DMS 273 treated with DMSO at 0.1 percent for 48 hours (cell line): ENCODE results near the gene FTSJ1.
A peak's percentile ranks its signal among the peaks of the same experiment; 100 is the strongest.
"Not testable (repeated sequence)": the region's sequence is repeated elsewhere in the genome, so short reads cannot be mapped to it uniquely, and the experiment has no call there.

Source experiments
- DNase-seq: peaks from one replicate; lab custom pipeline; 2025; lab: John Stamatoyannopoulos, UW

The FTSJ1 gene

DNA sequence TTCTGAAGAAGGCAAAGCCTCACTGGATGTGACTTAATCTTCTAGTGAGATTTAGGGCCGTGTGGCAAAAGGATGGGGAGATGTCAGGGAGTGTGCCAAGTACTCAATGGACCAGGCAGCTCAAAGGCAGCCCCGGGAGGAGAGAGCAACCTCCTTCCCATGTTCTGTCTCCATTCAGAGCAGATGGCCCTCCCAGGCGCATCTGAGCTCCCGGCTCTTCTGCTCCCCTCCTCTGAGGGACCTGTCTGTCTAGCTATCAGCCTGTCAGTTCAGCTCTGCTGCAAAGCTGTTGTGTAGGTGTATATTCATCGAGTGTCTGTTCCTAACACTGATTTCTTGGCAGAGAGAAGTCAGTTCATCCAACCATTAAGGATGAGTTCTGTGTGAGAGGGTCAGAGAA, 21.9 kb downstream of the FTSJ1 start:
- no peak for DNase-seq

DNA sequence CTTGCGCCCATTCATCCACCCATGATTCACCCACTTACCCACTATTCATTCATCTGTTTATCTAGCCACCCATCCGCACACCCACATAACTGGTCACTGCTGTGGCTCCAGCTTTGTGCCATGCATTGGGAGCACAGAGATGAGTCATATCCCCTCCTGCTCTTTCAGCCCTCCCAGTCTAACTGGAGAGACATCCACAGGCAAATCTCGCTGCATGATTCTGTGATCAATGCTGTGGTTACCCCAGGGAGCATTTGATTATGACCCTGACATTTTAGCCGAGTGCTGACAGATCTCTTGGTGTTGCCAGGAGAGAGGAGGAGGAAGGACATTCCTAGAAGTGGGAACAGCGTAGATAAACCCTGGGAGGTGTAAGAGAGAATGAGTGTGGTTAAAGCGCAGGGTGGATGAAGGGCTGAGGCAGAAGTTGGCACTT, 22.4 kb downstream of the FTSJ1 start:
- no peak for DNase-seq

- no peak for DNase-seq
These were observed 28.3 kb downstream of the FTSJ1 start for GRCh38 chrX:48504261-48504660.

GRCh38 chrX:48505481-48505880, 29.5 kb downstream of the FTSJ1 start:
- no peak for DNase-seq

GRCh38 chrX:48507246-48507645, 31.2 kb downstream of the FTSJ1 start:
- no peak for DNase-seq

GRCh38 chrX:48508400-48509244, 32.6 kb downstream of the FTSJ1 start, which contains the start of gene PORCN:
TSS of gene PORCN (plus strand) at chrX:48508992. CDS start at chrX:48509821, 829 bp downstream.
- DNase-seq, result no peak

GRCh38 chrX:48509245-48509590, 33.2 kb downstream of the FTSJ1 start:
- no peak for DNase-seq

DNA sequence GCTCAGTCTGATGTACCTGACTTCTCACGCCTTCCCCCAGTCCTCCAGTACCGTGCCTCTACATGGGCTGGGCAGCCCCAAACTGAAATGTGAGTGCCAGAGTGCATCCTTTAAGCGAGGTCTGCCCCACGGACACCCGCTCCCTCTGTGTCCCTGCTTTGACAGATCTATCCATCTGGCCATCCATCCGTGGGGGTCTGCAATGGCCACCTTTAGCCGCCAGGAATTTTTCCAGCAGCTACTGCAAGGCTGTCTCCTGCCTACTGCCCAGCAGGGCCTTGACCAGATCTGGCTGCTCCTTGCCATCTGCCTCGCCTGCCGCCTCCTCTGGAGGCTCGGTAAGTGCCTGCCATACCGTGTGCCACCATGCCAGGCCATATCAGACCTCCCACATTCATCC, 33.6 kb downstream of the FTSJ1 start:
- DNase-seq, result no peak

- no peak for DNase-seq
These were observed 35.6 kb downstream of the FTSJ1 start for GRCh38 chrX:48511560-48511959.

DNA sequence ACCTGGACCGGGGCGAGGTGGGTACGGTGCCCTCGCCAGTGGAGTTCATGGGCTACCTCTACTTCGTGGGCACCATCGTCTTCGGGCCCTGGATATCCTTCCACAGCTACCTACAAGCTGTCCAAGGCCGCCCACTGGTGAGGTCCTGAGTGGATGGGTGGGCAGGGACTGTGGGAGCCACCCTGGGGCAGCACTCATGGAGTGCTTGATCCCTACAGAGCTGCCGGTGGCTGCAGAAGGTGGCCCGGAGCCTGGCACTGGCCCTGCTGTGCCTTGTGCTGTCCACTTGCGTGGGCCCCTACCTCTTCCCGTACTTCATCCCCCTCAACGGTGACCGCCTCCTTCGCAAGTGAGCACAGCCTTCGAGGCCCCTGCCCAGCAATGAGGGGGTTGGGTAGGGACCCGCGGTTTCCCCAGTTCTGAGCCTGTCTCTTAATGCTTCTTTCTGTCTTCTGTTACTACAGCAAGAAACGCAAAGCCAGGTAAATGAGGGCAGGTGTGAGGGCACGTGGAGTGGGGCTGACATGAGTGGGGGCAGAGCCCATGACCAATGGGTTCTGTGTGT, 36.5 kb downstream of the FTSJ1 start:
- DNase-seq, result no peak

DNA sequence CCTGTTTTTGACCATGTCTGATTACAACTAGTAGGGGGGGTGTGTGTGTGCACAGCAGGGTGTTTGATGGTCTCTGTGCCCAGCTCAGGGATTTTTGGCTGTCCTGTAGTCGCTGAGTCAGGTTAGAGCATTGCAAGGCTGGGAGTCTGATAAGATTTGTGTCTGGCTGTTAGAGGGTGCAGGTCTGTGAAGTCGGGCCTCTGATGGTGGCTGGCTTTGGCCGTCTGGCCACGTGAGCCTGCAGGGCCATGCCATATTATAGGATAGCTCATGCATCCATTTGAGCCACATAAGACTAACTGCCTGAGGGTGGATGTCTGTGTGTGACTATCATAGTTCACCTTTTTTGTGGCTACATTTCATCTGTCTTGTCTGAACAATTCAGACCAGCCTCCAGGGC, 37.7 kb downstream of the FTSJ1 start:
- DNase-seq, result no peak

- DNase-seq, result no peak
These were observed 38.3 kb downstream of the FTSJ1 start for GRCh38 chrX:48514126-48514806.

GRCh38 chrX:48514868-48515460, 39.0 kb downstream of the FTSJ1 start:
- no peak for DNase-seq

GRCh38 chrX:48515842-48516241, 39.8 kb downstream of the FTSJ1 start:
- DNase-seq, result no peak

GRCh38 chrX:48516285-48516684, 40.3 kb downstream of the FTSJ1 start:
- no peak for DNase-seq

GRCh38 chrX:48516987-48517386, 41.0 kb downstream of the FTSJ1 start:
- DNase-seq, result no peak

- not testable (repeated sequence) for DNase-seq
These were observed 43.5 kb downstream of the FTSJ1 start for GRCh38 chrX:48519481-48519880.

DNA sequence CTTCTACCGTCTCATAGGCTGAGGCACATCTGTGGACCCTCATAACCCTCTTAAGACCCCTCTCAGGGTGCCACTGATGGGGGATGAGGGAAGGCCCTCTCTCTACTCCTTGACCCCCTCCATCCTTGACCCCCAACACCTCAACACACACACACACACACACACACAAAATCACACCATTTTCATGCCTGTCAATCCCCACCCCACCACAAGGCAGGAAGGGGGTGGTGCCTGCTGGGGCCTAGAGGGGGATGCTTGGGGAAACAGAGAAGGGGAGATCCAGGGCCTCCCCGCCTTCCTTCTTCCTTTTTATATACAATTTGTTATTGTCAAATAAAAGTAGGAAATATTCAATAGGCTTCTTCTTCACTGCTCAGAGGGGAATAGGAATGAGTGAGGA, 44.5 kb downstream of the FTSJ1 start:
- DNase-seq, result no peak

DNA sequence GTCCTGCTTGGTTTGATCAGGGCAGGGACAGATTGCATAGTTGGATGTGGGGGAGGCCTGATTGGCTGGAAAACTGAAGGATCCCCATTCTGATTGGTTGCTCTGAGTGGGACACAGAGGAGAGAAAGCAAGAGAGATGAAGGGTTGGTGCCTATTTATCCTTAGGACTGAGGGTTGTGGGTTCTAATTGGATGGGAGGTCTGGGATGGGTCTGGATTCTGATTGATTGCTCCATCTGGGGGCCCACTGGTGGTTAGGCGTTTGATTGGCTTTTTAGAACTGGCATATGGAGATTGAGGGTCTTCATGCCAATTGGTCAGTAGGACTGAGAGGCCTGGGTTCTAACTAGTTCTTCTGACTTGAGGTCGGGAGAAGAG, 45.0 kb downstream of the FTSJ1 start:
- peak; percentile 35 for DNase-seq

DNA sequence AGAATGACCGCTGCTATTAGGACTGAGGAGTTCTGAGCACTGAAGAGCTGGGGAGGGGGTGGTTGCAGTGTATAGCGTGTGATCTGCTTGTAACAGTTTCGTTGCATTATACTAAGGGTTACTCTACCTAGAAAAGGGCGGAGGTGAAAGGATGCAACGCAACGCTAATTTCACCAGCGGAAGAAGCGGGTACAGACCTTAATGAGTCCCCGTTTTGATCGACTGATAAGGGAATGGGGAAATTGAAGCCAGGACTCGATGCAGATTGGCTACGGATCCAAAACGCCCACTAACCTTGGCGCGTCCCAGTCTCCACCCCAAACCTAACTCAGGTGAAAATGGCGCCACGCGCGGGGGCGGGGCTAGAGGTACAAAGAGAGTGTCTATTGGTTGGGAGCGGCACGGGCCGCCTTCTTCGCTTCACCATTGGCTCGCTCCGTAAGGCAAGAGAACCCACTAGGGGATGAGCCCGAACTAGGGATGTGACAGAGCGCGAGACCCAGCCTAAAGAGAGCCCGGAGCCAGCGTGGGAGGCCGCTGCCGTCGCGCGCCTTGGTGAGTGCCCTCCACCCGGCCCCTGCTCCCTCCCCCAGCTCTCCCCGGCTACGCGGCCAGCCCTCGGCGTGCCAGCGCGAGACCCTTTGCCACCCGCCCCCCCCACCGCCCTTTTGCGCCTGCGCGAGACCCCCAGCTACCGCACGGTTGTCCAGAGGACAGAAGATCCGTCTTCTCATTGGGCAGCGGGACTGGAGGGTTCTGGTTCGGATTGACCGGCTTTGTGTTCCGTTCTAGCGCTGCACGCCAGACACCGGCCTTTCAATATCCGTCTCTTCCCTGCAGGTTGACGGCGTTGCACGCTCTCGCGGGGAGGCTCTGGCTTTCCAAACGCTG, 45.6 kb downstream of the FTSJ1 start, which contains the start of gene EBP:
Gene EBP, plus strand, starts transcription at position 456 of the 891 bp plus-strand sequence. CDS start 1,964 bp downstream, outside the sequence.
- DNase-seq, result peak; percentile 83

GRCh38 chrX:48522291-48522690, 46.3 kb downstream of the FTSJ1 start:
- no peak for DNase-seq

GRCh38 chrX:48523682-48524081, 47.7 kb downstream of the FTSJ1 start:
- no peak for DNase-seq
